Measurements from ENCODE around the gene APOL5. TPM values are rescaled to one million over a fixed set of nuclear protein-coding genes. Genes with fewer than 3 reads are reported as not detected.

APOL5 gene
- polyA plus RNA-seq, 1 donor (not counting 4 experiments of a cell fraction or from before 2014, with no cell fraction given) = not detected

- Histone ChIP-seq H3K36me3 (ENCODE audit: control insufficient read depth in 2 of 2, extremely low read depth in 1 of 2, insufficient read depth in 2 of 2, low read length in 2 of 2) (no peaks in the 10 kb centered on the region), H3K4me1 (ENCODE audit: control insufficient read depth, extremely low read depth, insufficient read depth, low read length) (peaks cover 8% of the 10 kb centered on the region), H3K27ac (ENCODE audit: control insufficient read depth, insufficient read depth, low read length) (no peak overlapping the region), H4K20me1 (ENCODE audit: control insufficient read depth, extremely low read depth, insufficient read depth, low read length) (no peaks in the 10 kb centered on the region), H3K9me1 (ENCODE audit: control insufficient read depth, extremely low read depth, insufficient read depth, low read length) (no peaks in the 10 kb centered on the region), H3K4me2 (ENCODE audit: control insufficient read depth, extremely low read depth, insufficient read depth, low read depth, low read length) (no peak overlapping the region), H3K79me2 (ENCODE audit: control insufficient read depth, insufficient read depth, low read length) (no peaks in the 10 kb centered on the region), H3K9ac (ENCODE audit: control insufficient read depth, extremely low read depth, insufficient read depth, low read length) (no peak overlapping the region), H3K27me3 (ENCODE audit: control insufficient read depth, extremely low read depth, insufficient read depth, low read length) (no peaks in the 10 kb centered on the region), H2AFZ (ENCODE audit: control insufficient read depth, low read length) (no peak overlapping the region), H3K4me3 (ENCODE audit: control insufficient read depth in 2 of 3, extremely low read depth in 1 of 3, insufficient read depth in 2 of 3, low read depth in 1 of 3, low read length in 3 of 3) (no peak overlapping the region), H3K9me3 (ENCODE audit: control insufficient read depth, low read depth, low read length) (no peaks in the 10 kb centered on the region)
- peak in 2 of 3 experiments; percentile 7 to 27 for TF ChIP-seq CTCF (optimal IDR thresholded peaks at IDR 0.05 in 1 of 3, IDR thresholded peaks at IDR 0.05 in 1 of 3, conservative IDR thresholded peaks at IDR 0.05 in 1 of 3; ENCODE audit: extremely low read depth in 1 of 3, insufficient read depth in 2 of 3, low read length in 3 of 3)
- no peak for TF ChIP-seq EZH2 (IDR thresholded peaks at IDR 0.05; ENCODE audit: low read length)
- dilution Hi-C loops (cut with MboI; ENCODE audit: extremely low pct_ligation_motif_present, low sequenced_read_pairs) = no loop called here
- DNase-seq (ENCODE audit: low read depth, low spot score) = no peak
- no peak for FAIRE-seq
These were observed 33.4 kb upstream of the APOL5 start for GRCh38 chr22:35684270-35684700.

GRCh38 chr22:35684732-35685131 lies 32.9 kb upstream of the APOL5 start:
- H2AFZ ChIP-seq (ENCODE audit: control insufficient read depth, low read length) = no peak overlapping the region
- H3K4me3 ChIP-seq (ENCODE audit: control insufficient read depth in 2 of 3, extremely low read depth in 1 of 3, insufficient read depth in 2 of 3, low read depth in 1 of 3, low read length in 3 of 3) = no peak overlapping the region
- dilution Hi-C loops (cut with MboI; ENCODE audit: extremely low pct_ligation_motif_present, low sequenced_read_pairs) = no loop called here
- TF ChIP-seq EZH2 (IDR thresholded peaks at IDR 0.05; ENCODE audit: low read length) = no peak
- TF ChIP-seq CTCF (optimal IDR thresholded peaks at IDR 0.05 in 1 of 3, IDR thresholded peaks at IDR 0.05 in 1 of 3, conservative IDR thresholded peaks at IDR 0.05 in 1 of 3; ENCODE audit: extremely low read depth in 1 of 3, insufficient read depth in 2 of 3, low read length in 3 of 3) = no peak
- no peak for DNase-seq (ENCODE audit: low read depth, low spot score)
- no peaks in the 10 kb centered on the region for H3K9me3 ChIP-seq (ENCODE audit: control insufficient read depth, low read depth, low read length)
- H3K27ac ChIP-seq (ENCODE audit: control insufficient read depth, insufficient read depth, low read length) = no peak overlapping the region
- FAIRE-seq = no peak
- no peak overlapping the region for H3K4me2 ChIP-seq (ENCODE audit: control insufficient read depth, extremely low read depth, insufficient read depth, low read depth, low read length)
- H3K79me2 ChIP-seq (ENCODE audit: control insufficient read depth, insufficient read depth, low read length) = no peaks in the 10 kb centered on the region
- no peaks in the 10 kb centered on the region for H3K36me3 ChIP-seq (ENCODE audit: control insufficient read depth in 2 of 2, extremely low read depth in 1 of 2, insufficient read depth in 2 of 2, low read length in 2 of 2)
- no peak overlapping the region for H3K9ac ChIP-seq (ENCODE audit: control insufficient read depth, extremely low read depth, insufficient read depth, low read length)
- no peaks in the 10 kb centered on the region for H3K27me3 ChIP-seq (ENCODE audit: control insufficient read depth, extremely low read depth, insufficient read depth, low read length)
- H4K20me1 ChIP-seq (ENCODE audit: control insufficient read depth, extremely low read depth, insufficient read depth, low read length) = no peaks in the 10 kb centered on the region
- peaks cover 10% of the 10 kb centered on the region for H3K4me1 ChIP-seq (ENCODE audit: control insufficient read depth, extremely low read depth, insufficient read depth, low read length)
- no peaks in the 10 kb centered on the region for H3K9me1 ChIP-seq (ENCODE audit: control insufficient read depth, extremely low read depth, insufficient read depth, low read length)

Data from keratinocyte (primary cell).